Suppressor macrophage treated with lipopolysaccharide for 1 hour (primary cell): Measurements from ENCODE around the gene PRSS53.
A peak's percentile ranks its signal among the peaks of the same experiment; 100 is the strongest.

ENCODE experiments used
- DNase-seq, 3 donors: peaks; one replicate each; pipeline ENCODE4 v3.0.0-alpha.2; 2020 to 2022

The PRSS53 gene

DNA sequence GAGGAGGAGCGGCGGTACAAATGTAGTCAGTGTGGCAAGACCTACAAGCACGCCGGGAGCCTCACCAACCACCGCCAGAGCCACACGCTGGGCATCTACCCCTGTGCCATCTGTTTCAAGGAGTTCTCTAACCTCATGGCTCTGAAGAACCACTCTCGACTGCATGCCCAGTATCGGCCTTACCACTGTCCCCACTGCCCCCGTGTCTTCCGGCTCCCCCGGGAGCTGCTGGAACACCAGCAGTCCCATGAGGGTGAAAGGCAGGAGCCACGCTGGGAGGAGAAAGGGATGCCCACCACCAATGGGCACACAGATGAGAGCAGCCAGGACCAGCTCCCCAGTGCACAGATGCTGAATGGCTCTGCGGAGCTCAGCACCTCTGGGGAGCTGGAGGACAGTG, 11.7 kb downstream of the PRSS53 start:
- DNase-seq = no peak

- DNase-seq = no peak
Observed at GRCh38 chr16:31076319-31076718, 12.4 kb downstream of the PRSS53 start.

DNA sequence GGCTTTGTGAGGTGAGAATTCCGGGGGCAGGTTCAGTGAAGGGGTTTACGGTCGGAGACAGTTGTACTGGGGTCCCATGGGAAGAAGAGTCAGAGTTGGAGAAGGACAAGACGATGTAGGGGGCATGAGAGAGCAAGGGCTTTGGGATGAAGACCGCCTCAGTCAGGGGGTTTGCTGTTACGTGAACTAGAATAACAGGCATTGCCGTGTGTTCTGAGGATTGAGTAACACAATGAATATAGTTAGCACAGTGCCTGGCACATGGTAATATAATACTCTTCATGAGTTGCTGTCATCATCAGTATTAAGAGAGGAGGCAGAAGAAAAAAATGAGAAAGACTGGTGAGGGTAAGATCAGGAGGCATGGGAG, 13.9 kb downstream of the PRSS53 start:
- DNase-seq = no peak

DNA sequence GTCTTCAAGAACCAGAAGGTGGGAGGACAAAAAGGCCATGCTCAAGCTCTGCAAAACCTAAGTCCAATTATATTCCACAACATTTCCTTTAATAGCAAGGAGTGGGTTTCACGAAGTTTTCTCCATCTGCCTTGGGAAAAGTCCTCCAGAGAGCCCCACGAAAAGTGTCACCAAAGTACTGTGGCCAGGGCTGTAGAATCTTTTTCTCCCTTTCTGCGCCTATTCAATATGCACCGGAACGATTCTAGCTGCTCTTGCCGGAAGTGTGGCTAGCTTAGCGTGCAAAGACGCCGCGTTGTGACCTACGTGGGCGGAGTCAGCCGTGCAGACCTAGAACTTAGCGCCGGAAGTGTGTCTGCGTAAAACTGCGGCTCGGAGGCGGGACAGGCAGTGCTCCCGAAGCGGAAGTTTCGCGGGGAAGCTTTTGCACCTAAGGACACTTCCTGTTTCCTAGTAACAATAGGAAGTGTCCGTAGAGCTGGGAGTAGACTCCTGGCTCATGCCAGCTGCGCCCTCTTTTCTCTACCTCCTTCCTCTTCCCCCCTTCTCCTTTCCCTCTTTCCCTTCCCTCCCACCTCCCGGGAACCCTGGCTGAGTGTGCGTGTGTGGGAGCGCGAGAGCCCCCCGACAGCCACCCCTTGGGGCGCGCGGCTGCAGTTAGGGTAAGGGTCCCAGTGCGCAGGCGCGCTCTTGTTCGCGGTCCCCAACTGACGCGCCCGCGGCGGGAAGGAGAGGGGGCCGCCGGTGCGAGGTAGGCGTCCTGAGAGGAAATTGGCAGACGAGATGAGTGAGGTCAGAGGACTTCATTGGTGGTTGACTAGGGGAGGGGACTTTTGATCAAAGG, 14.6 kb downstream of the PRSS53 start, which contains the start of the genes ZNF646 and ZNF668:
Gene ZNF646 (plus strand): TSS at position 453 of the 844 bp plus-strand sequence. CDS start 1,903 bp downstream, outside the sequence.
Gene ZNF668 (minus strand): TSS at position 271 of the 844 bp plus-strand sequence. CDS start 9,781 bp downstream, outside the sequence.
- peak; percentile 99 to 100 (median 100) for DNase-seq

DNA sequence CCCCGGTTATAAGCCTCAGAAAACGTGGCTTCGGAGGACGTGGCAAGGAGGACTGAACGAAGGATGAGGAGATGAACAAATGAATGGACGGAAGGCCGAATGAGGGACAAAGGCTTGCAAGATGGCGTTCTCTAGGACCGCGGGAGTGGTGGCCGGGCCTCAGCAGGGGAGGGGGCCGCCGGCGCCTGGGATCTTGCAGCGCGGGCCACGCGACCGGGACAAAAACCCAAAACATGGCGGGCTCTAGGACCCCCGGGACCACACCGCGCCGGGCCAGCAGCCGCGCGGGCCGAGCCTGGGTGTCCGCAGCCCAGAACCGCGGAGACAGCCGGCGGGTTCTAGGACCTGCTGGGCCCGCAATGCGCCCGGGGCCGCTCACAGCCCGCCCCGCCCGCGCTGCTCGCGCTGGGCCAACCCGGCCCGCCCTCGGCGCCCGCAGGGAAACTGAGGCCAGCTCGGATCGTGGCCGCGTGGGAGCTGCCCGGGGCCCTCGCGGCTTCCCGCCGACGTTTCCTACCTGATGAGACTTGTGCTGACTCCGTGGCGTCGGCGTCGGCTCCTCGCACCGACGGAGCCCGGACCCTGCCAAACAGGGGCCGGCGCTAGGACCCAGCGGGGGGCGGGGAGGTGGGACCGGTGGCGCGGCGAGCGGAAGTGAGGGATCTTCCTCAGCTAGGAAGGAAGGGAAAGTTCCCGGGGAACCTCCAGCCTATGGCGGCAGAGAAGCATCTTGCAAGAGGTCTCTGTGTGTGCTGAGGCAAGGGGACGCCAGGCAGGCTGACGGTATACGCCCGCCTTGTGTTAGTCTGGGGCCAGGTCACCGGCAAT, 15.4 kb downstream of the PRSS53 start:
- peak; percentile 96 to 98 (median 96) for DNase-seq

DNA sequence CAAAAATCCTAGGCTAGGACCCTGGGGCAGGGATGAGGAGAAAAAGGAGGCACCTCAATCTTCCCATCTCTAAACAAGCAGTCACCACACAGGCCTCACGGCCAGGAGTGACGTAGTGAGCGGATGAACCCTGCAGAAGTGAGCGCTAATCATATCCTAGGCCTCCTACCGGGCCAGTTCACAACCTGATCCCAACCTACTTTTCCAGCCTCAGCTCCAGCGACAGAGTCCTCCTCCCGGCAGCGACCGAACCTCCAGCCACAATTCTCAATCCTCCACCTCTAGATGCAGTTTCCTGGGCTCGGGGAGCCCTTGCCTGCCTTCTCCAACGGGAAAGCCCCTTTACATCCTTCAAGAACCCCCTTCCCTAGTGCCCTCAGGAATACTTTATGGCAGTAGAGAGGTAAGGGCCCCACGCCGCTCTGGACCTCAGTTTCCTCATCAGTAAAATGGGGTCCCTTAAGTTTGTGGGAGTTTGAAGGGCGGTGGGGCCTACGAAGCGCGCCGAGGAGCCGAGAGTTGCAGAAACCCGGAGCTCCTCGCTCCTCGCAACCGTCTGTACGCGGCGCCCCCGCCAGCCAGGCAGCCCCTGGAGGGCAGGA, 16.1 kb downstream of the PRSS53 start:
- DNase-seq = peak in 2 of 3 donors; percentile 32 to 43

- peak; percentile 33 to 58 (median 47) for DNase-seq
Observed at GRCh38 chr16:31071861-31072260, 16.9 kb downstream of the PRSS53 start.

- no peak for DNase-seq
Observed at GRCh38 chr16:31067342-31067741, 21.4 kb downstream of the PRSS53 start.

- no peak for DNase-seq
Observed at GRCh38 chr16:31064882-31065461, 23.8 kb downstream of the PRSS53 start.

DNA sequence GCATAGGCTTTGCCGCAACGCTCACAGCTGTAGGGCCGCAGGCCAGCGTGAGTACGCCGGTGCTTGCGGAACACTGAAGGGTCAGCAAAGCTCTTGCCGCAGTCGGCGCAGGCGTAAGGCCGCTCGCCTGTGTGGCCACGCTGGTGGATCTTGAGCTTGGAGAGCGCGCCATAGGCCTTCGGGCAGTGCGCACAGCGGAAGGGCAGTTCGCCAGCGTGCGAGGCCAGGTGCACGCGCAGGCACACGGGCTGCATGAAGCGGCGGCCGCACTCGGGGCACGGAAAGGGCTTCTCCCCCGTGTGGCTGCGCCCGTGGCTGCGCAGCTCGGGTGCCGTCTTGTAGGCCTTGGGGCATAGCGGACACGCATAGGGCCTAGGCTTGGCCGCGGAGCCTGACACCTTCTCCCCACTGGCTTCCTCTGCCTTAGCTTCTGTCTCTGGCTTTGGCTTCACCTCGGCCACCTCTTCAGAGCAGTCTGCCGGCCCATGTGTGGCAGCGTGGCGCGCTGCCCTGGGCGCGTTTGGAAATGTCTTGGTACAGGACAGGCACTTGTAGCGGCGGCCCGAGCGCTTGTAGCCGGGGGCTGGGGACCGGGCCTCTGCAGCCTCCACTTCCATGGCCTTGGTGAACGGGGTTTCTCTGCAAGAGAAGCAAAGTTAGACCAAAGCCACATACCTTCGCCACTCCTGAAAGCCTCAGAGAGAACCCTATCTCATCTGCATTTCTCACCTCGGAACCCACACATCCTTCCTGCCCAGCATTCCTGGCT, 24.7 kb downstream of the PRSS53 start:
- no peak for DNase-seq

GRCh38 chr16:31063495-31063842, 25.3 kb downstream of the PRSS53 start:
- no peak for DNase-seq

GRCh38 chr16:31061813-31062440, 26.8 kb downstream of the PRSS53 start:
- no peak for DNase-seq

DNA sequence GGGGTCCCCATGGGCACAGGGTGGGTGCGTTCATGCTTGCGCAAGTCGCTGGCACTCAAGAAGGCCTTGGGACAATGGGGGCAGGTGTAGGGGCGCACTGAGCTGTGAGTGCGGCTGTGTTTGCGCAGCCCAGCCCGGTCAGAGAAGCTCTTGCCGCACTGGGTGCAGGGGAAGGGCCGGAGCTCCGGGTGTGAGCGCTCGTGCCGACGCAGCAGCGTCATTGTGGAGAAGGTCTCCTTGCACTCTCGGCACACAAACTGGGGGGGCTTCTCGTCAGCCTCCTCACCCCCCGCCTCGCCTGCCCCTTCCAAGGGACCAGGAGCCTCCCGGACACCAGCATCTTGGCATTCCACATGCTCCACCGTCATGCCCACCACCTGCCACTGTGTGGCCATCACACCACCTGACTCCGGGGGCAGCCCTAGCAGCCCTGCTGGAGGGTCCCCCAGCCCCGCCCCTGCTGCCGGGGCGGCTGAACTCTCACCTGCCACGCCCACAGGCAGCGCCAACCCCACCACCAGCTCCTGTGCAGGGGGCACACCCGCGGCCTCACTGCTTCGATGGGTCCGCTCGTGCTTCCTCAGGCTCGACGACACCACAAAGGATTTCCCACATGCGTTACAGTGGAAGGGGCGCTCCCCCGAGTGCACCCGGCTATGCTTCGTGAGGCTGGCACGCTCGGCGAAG, 27.5 kb downstream of the PRSS53 start:
- no peak for DNase-seq

- no peak for DNase-seq
Observed at GRCh38 chr16:31055613-31056012, 33.1 kb downstream of the PRSS53 start.

GRCh38 chr16:31052114-31052513, 36.6 kb downstream of the PRSS53 start:
- peak; percentile 87 to 93 (median 92) for DNase-seq

GRCh38 chr16:31050280-31051030, 38.3 kb downstream of the PRSS53 start:
- no peak for DNase-seq

DNA sequence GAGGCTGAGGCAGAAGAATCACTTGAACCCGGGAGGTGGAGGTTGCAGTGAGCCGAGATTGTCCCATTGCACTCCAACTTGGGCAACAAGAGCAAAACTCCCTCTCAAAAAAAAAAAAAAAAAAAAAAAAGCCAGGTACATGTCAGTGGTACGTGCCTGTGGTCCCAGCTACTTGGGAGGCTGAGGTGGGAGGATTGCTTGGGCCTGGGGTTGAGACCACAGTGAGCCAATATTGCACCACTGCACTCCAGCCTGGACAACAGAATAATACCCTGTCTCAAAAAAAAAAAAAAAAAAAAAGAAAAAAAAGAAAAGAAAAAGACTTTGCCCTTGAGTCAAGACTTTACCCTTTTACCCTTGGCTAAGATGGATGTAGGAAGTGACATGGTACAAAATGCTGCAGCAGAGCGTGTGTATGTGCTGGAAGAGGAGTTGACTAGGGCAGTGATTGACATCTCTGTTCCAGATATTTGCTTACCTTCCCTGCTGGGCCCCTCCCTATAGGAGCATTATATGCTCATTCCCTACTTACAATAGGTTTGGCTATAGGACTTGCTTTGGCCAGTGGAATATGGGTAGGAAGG, 44.8 kb downstream of the PRSS53 start:
- DNase-seq = no peak

GRCh38 chr16:31043352-31043751, 45.4 kb downstream of the PRSS53 start:
- no peak for DNase-seq

DNA sequence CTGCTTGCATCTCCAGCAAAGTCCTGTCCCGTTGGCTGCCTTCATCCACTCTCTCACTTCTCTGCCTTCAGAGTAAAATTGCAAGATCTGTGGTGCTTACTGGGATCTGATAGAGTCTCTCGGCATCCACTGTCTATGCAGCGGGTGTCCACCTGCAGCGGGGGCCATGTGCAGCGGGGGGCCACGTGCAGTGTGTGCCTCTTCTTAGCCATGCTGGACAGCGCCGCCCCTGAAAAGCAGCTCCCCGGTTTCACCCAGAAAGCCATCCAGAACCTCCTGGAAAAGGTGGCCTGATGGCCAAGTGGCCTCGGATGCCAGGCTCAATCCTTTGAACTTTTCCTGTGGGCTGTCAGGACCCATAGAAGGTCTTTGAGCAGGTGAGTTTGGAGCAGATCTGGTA, 45.9 kb downstream of the PRSS53 start:
- no peak for DNase-seq

GRCh38 chr16:31038993-31039392, 49.8 kb downstream of the PRSS53 start:
- no peak for DNase-seq
